Measurements from ENCODE around the gene TMC1.

The TMC1 gene

DNA sequence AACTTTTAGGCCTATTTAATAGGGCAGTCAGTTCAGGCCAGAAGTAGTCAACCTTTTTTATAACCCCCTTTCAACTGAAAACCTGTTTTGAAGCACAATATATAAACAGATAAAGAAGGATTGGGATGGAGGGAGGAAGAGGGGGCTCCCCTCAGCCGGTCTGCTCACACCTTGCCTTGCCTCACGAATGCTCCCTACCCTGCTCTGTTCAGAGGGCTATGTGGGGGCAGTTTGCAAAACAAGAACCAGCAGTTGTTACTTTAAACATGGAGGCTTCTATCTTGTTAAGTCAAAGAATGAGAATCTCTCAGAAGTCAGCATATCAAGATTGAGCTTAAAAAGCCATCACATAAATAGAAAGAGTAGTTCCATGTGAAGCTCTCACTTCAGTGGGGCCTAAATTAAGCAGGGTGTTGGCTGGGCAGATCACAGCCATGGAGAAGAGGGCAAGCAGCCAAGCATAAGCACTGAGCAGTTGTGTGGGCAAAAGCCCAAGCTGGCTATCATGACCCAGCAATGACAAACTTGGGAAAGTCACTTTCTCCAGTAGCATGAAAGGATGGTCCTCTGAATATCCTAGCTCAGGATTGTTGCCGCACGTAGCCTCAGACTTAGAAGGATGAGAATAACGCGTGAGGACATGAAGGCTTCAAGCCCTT, 360.8 kb downstream of the TMC1 start:
- no peak for DNase-seq

GRCh38 chr9:72883875-72884274, 362.5 kb downstream of the TMC1 start:
- DNase-seq, result no peak

GRCh38 chr9:72884508-72884907, 363.1 kb downstream of the TMC1 start:
- DNase-seq, result no peak

Data from KG1 (cell line).